ENCODE data around the gene RAPGEF2.
"Not testable (repeated sequence)": the region's sequence is repeated elsewhere in the genome, so short reads cannot be mapped to it uniquely, and the experiment has no call there.

RAPGEF2 gene

GRCh38 chr4:159337041-159337440 lies 234.2 kb downstream of the RAPGEF2 start:
- no peak for DNase-seq

- no peak for DNase-seq
Measured at GRCh38 chr4:159341522-159341921, 238.6 kb downstream of the RAPGEF2 start.

GRCh38 chr4:159342374-159342773 lies 239.5 kb downstream of the RAPGEF2 start:
- no peak for DNase-seq

GRCh38 chr4:159343116-159343515 lies 240.2 kb downstream of the RAPGEF2 start:
- no peak for DNase-seq

GRCh38 chr4:159344877-159345276 lies 242.0 kb downstream of the RAPGEF2 start:
- no peak for DNase-seq

- no peak for DNase-seq
Measured at GRCh38 chr4:159346681-159347080, 243.8 kb downstream of the RAPGEF2 start.

- DNase-seq: no peak
Measured at GRCh38 chr4:159347813-159348212, 244.9 kb downstream of the RAPGEF2 start.

GRCh38 chr4:159349332-159349731 lies 246.5 kb downstream of the RAPGEF2 start:
- no peak for DNase-seq

DNA sequence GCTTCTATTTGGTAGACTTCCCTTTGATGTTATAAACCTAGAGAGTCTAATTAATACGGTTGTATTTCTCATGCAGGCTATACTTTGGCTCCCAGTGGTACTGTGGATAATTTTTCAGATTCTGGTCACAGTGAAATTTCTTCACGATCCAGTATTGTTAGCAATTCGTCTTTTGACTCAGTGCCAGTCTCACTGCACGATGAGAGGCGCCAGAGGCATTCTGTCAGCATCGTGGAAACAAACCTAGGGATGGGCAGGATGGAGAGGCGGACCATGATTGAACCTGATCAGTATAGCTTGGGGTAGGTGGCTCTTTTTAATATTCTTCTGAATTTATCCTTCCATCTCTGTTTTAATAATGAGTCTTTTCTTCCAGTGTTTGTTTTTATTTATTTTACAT lies 249.7 kb downstream of the RAPGEF2 start:
- no peak for DNase-seq

GRCh38 chr4:159353422-159354116 lies 250.7 kb downstream of the RAPGEF2 start:
- no peak for DNase-seq

DNA sequence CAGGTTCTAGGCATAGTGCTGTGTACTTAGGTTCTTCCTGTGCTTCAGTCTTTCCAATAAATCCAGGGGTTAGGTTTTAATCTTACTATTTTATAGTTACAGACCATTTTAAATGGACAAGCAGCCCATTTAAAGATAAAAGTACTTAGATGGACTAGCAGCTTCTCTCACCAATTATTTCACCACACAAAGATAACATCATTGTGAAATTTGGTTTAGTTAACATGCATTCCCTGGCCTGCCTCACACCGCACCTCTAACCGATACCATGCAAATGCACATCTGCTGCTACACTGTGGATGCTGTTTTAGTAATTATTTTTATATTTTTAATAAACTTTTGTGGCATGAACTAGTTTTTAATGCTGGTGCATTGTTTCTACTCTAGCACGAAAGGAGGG lies 252.6 kb downstream of the RAPGEF2 start:
- DNase-seq: no peak

DNA sequence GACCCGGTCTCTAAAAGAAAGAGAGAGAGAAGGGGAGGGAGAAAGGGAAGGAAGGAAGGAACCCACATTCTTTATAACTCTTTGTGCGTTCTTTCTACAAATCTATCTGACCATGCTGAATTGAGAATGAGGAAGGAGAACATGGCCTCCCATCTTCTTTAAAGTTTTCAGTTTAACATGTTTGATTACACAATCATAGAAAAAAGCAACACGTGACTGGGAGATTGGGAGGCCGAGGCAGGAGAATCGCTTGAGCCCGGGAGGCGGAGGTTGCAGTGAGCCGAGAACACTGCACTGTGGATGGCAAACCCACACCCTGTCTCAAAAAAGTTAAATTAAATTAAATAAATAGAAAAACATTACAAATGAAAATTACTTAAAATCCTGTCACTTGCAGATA lies 254.5 kb downstream of the RAPGEF2 start:
- DNase-seq: no peak

DNA sequence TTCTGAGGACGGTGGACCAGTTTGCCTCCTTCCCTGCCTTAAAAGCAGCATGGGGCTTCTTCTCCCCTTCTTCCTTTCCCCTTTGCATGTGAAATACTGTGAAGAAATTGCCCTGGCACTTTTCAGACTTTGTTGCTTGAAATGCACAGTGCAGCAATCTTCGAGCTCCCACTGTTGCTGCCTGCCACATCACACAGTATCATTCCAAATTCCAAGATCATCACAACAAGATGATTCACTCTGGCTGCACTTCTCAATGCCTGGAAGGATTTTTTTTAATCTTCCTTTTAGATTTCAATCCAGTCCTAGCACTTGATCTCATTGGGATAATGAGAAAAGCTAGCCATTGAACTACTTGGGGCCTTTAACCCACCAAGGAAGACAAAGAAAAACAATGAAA lies 255.3 kb downstream of the RAPGEF2 start:
- no peak for DNase-seq

DNA sequence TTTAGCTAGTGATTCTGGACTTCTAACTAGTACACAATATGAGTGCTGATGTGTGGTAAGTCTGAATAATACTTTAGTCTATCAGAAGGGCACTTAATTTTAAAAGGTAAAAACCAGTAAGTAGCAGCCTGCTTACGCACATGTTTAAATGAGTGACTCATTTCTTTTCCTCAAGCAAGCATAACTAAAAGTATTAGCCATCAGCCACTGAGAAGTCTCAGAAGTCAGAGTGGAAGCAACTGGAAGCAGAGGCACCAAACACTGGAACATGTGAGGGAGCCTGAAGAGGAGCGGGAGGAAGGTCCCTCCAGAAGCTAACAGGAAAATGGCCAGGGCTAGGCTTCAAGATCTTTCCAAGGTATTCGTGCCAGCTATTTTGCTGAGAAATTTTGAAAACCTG lies 257.7 kb downstream of the RAPGEF2 start:
- no peak for DNase-seq

DNA sequence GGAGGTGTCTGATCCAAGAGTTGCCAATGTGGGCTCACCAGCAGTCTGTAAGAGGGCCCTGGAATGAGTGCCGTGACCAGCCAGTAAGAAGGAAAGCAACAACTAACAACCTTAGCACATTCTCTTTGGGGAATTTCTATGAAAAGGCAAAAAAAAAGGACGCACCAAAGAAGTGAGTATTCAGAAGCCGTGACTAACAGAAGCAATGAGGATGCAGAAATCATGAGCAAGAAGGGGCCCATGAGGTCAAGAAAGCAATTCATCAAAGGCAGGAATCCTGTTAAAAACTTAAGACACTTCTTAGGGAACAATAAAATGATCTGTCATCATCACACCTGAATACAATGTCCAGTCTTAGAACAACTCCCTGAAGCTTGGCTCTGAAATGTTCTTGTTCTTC lies 260.5 kb downstream of the RAPGEF2 start:
- no peak for DNase-seq

- no peak for DNase-seq
Measured at GRCh38 chr4:159366966-159367780, 264.3 kb downstream of the RAPGEF2 start.

GRCh38 chr4:159367781-159368080 lies 264.9 kb downstream of the RAPGEF2 start:
- DNase-seq: no peak

DNA sequence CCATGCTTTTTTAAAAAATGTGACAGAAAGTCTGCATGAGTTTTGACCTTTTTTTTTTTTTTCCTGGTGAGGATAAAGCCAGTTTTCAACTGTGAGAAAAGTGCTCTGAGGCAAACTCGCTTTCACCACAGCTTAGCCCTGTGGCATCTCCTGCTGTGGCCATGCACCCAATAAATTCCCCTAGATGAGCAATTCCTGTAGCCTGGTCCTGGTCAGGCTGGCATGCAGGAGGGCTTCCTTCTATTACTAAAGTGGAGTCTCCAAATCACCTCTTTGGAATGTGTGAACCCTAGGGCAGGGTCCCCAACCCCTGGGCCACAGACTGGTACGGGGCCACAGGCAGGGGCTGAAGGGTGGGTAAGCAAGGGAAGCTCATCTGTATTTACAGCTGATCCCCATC lies 265.4 kb downstream of the RAPGEF2 start:
- DNase-seq: no peak

DNA sequence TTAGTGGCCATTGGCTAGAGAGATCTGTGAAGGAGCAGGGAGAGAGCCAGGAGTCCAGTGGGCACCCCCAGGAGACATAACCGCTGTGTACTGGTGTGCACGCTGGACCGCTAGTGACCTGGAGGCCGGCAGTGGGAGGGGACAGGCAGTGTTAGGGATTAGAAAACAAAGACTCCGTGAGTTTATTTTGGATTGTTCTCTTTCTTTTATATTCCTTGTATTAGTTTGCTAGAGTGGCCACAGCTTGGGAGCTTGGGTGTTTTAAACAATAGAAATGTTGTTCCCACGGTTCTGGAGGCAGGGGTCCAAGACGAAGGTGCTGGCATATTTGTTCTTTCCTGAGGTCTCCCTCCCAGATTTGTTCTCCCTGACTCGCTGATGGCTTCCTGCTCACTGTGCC lies 266.4 kb downstream of the RAPGEF2 start:
- DNase-seq: no peak

- no peak for DNase-seq
Measured at GRCh38 chr4:159370286-159370685, 267.4 kb downstream of the RAPGEF2 start.

- no peak for DNase-seq
Measured at GRCh38 chr4:159374749-159375530, 272.1 kb downstream of the RAPGEF2 start.

- no peak for DNase-seq
Measured at GRCh38 chr4:159376289-159376688, 273.4 kb downstream of the RAPGEF2 start.

GRCh38 chr4:159378056-159378616 lies 275.3 kb downstream of the RAPGEF2 start:
- DNase-seq: no peak

DNA sequence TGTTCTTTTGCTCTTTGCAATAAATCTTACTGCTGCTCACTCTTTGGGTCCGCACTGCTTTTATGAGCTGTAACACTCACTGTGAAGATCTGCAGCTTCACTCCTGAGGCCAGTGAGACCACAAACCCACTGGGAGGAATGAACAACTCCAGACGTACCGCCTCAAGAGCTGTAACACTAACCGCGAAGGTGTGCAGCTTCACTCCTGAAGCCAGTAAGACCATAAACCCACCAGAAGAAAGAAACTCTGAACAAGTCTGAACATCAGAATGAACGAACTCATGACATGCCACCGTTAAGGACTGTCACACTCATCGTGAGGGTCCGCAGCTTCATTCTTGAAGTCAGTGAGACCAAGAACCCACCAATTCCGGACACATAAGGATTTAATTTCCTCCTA lies 276.2 kb downstream of the RAPGEF2 start:
- DNase-seq: not testable (repeated sequence)

Measured in NCI-H2081 treated with DMSO at 0.1 percent for 48 hours (cell line).